ENCODE results near the gene TBCA.

The TBCA gene

GRCh38 chr5:77649776-77650175 is 126.4 kb downstream of the TBCA start:
- H3K9ac ChIP-seq: no peak overlapping the region
- no peaks in the 10 kb centered on the region for H3K36me3 ChIP-seq
- peaks cover 0 to 5% (median 2%) of the 10 kb centered on the region in 10 experiments; a peak in 4 of 20 replicates for H3K4me1 ChIP-seq
- H3K4me3 ChIP-seq: no peak overlapping the region
- no peak overlapping the region for H3K4me2 ChIP-seq
- H3K27me3 ChIP-seq: peaks cover 28 to 45% (median 37%) of the 10 kb centered on the region in 11 experiments
- H4K20me1 ChIP-seq: peaks cover 0 to 7% (median under 1%) of the 10 kb centered on the region in 11 experiments; a peak in 6 of 22 replicates
- no peak overlapping the region for H3K27ac ChIP-seq
- TF ChIP-seq Cebpa-rat (IDR thresholded peaks at IDR 0.05): no peak
- peaks cover 0 to 8% (median 0%) of the 10 kb centered on the region in 11 experiments; a peak in 1 of 22 replicates for H3K9me3 ChIP-seq (replicated peaks in 1 of 11)

DNA sequence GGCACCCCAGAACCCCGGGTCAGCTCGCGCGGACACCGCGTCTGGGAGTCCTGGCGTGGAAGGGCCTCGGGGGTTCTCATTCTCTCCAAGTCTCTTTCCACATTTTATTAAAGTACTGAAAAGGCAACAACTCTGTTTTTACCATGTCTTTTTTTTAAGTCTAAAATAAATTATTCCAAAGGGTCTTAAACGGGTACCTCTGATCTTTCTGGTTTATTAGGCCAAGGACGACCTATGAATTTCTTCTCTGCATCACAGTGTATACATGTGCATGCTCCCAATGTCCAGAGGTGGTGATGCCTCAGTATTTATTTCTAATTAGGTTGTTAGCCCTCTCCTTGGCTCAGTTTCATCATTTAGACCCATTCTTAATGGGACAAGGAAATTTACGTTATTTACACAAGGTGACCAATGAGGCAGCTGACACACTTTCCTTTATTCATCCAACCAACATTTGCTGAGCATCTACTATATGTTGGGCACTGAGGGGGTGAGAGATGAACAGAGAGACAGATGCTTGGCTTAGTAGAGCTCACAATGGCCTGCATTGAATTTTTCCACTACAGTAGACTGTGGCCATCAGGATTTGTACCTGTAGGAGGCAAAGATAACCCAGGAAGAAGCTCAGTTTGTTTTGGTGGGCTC is 130.0 kb downstream of the TBCA start:
- H3K4me3 ChIP-seq: peak overlapping the region in 8 of 10 experiments; percentile 30 to 59 (median 47); a peak in 8 of 20 replicates
- H3K27ac ChIP-seq: no peak overlapping the region
- H3K4me1 ChIP-seq: peaks cover 0 to 7% (median 5%) of the 10 kb centered on the region in 10 experiments; a peak in 6 of 20 replicates
- peaks cover 0 to 42% (median 25%) of the 10 kb centered on the region in 11 experiments; a peak in 16 of 22 replicates for H4K20me1 ChIP-seq
- H3K4me2 ChIP-seq: peak overlapping the region in 3 of 11 experiments; percentile 72 to 89 (median 74); a peak in 5 of 22 replicates
- TF ChIP-seq Cebpa-rat (IDR thresholded peaks at IDR 0.05): no peak
- peaks cover 0 to 20% (median 6%) of the 10 kb centered on the region in 11 experiments; a peak in 10 of 22 replicates for H3K9me3 ChIP-seq (replicated peaks in 1 of 11)
- H3K9ac ChIP-seq: no peak overlapping the region
- no peaks in the 10 kb centered on the region for H3K36me3 ChIP-seq
- H3K27me3 ChIP-seq: peaks cover 65 to 82% (median 74%) of the 10 kb centered on the region in 11 experiments

DNA sequence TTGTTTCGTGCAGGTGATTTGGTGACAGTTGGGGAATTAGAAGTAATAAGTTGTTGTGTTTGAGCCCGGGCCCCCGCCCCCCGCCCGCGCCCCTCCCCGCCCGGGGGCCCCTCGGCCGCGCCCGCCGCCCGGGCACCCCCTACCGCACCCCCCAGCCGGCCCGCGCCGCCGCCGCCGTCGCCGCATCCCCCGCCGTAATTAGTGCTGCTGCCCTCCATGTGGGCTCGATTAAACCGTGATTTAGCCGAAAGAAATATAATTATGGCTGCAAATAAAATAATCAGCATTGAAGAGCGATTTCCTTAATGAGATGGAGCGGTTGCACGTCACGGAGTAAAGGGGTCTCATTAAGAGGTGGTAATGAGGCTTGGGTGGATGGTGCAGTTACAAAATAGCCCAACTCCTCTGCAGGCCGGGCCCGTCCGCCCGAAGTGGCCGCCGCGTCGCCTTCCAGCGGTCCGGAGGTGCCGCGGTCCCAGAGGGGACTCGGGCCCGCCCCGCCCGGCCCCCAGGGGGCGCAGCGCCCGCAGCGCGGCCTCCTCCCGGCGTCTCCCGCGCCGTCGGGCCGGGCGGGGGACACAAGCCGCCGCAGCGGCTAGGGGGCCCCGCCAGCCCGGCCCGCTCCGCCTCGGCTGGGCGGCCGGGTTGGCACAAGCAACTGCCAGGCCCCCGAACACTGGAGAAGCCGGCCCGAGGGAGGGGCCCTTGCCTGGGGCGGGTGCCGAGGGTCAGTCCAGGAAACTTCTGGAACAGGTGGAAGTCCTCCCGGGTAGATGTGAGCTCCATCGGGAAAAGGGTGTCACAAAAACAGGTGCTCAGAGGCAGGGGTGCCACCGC is 130.8 kb downstream of the TBCA start:
- Histone ChIP-seq H3K9ac (no peak overlapping the region), H4K20me1 (peaks cover 0 to 50% (median 33%) of the 10 kb centered on the region in 11 experiments; a peak in 17 of 22 replicates), H3K4me1 (peaks cover 0 to 11% (median 5%) of the 10 kb centered on the region in 10 experiments; a peak in 6 of 20 replicates), H3K27ac (no peak overlapping the region), H3K4me2 (peak overlapping the region; percentile 59 to 92 (median 69)), H3K27me3 (peaks cover 72 to 88% (median 81%) of the 10 kb centered on the region in 11 experiments), H3K36me3 (no peaks in the 10 kb centered on the region), H3K4me3 (peak overlapping the region; percentile 30 to 59 (median 47); a peak in 19 of 20 replicates), H3K9me3 (replicated peaks in 1 of 11) (peaks cover 0 to 28% (median 12%) of the 10 kb centered on the region in 11 experiments; a peak in 14 of 22 replicates)
- no peak for TF ChIP-seq Cebpa-rat (IDR thresholded peaks at IDR 0.05)

DNA sequence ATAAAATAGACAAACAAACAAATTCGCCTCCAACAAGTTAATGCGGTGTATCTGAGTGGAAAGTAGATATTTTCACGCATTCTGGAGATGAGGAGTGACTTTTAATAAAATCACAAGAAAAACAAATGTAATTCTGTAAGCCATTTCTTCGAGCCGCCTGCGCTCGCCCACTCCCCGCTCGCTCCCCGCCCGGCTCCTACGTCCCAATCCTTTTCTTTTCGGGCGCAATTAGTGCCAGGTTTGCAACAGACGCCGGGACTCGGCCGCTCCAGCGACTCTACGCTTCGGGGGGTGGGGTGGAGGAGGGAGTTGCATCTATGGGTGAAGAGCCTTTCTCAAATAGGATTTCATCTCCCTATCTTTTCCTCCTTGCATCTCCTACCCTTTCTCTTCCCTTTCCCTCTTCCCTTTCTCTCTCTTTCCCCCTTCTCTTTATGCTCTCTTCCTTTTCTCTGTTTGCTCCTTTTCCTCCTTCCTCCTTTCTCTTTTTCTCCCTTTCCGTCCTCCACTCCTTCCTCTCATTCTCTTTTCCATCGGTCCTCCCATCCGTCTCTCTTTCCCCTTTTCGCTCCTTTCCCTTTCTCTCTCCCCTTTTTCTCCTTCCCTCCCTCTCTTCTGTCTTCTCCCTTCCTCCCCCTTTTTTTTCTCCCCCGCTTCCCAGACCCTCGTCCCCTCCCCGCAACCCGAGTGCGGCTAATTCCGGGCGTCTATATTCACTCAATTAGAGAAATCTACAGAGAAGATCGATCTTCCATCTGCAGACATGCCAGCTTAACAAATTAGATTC is 131.6 kb downstream of the TBCA start:
- H3K27ac ChIP-seq: no peak overlapping the region
- H3K4me2 ChIP-seq: peak overlapping the region in 3 of 11 experiments; percentile 33 to 92 (median 89); a peak in 5 of 22 replicates
- peaks cover 0 to 31% (median 12%) of the 10 kb centered on the region in 11 experiments; a peak in 14 of 22 replicates for H3K9me3 ChIP-seq (replicated peaks in 1 of 11)
- H4K20me1 ChIP-seq: peaks cover 0 to 55% (median 41%) of the 10 kb centered on the region in 11 experiments; a peak in 17 of 22 replicates
- no peaks in the 10 kb centered on the region for H3K36me3 ChIP-seq
- peak overlapping the region in 3 of 10 experiments; percentile 8 to 51 (median 28); a peak in 4 of 20 replicates for H3K4me3 ChIP-seq
- TF ChIP-seq Cebpa-rat (IDR thresholded peaks at IDR 0.05): no peak
- H3K27me3 ChIP-seq: peaks cover 80 to 93% (median 90%) of the 10 kb centered on the region in 11 experiments
- no peak overlapping the region for H3K9ac ChIP-seq
- peaks cover 0 to 15% (median 5%) of the 10 kb centered on the region in 10 experiments; a peak in 6 of 20 replicates for H3K4me1 ChIP-seq

DNA sequence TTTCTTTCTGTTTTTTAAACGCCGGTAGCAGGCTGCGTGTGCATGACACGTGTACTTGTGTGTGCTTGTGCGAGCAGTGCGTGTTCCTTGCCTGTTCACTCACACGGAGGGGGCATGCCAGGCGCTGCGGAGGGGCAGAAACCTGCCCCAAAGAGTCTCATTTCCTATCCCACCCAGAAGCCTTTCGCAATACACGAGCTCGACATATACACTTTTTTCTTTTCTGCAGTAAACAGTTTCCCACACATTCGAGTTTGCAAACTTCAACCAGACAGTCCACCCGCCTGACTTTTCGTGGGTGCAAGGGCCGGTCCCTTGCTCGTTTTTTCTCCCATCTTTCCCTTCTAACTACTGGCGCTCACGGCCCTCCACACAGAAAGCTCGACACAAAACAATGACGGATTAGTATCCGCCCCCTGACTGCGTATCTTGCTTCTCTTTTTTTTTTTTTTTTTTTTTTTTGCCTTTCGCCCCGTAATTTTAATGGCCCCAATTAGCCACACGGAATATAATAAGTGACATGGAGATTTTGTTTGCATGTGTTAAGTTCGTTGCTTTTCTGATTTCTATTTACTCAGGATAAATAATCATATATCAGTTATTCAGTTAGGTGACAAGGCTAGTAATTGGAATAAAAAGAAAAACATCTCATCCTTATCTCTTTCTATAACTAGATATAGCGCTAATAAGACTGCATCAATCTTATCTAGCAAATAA is 132.3 kb downstream of the TBCA start:
- Histone ChIP-seq H3K4me2 (no peak overlapping the region; a peak in 1 of 22 replicates), H3K9me3 (replicated peaks in 1 of 11) (peaks cover 4 to 37% (median 18%) of the 10 kb centered on the region in 11 experiments), H3K27ac (no peak overlapping the region), H3K36me3 (no peaks in the 10 kb centered on the region), H3K27me3 (peaks cover 88 to 100% (median 97%) of the 10 kb centered on the region in 11 experiments), H3K4me3 (no peak overlapping the region), H3K4me1 (peaks cover 0 to 15% (median 5%) of the 10 kb centered on the region in 10 experiments; a peak in 6 of 20 replicates), H4K20me1 (peaks cover 0 to 61% (median 46%) of the 10 kb centered on the region in 11 experiments; a peak in 17 of 22 replicates), H3K9ac (no peak overlapping the region)
- TF ChIP-seq Cebpa-rat (IDR thresholded peaks at IDR 0.05): peak in 3 of 11 experiments; percentile 38 to 79 (median 58); a peak in 4 of 22 replicates

DNA sequence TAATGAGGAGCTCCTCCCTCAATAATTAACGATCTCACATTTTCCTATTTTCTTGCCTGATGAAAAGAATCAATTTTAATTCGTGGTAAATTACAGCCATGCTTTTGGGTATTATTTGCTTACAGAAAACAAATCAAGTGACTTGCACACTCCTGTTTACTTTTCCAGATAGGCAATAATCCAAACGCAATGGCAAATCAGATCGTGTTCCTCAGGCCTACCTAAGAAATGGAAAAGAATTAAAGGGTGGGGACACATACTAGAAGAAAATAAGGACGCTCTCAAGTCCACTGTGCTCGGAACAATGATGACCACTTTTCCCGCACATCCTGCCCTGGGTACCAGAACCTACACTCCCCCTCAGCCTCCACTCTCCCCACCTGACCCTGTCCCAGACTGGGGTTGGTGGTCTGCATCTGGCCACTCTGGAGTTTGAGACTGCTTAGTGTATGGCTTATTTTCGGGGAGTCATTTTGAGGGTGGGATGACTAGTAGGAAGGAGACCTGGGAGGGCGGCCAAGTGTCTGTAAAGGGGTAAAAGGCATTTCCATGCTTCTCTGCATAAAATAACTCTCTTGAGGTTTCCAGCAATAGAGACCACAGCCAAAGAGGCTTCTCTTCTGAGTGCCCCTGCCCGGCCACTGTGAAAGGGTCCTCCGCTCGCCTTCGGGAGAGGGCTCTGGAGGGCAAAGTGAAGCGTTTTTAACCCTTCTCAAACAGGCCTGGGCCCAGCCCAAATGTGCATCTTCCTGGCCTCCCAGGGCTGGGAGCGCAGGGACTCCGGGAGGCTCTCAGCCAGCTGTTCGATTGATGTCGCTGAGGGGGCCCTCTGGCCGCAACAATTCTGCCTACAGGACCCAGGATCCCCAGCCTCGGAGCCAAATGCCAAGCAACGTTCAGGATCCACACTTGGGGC is 133.1 kb downstream of the TBCA start:
- Histone ChIP-seq H4K20me1 (peaks cover 0 to 63% (median 50%) of the 10 kb centered on the region in 11 experiments; a peak in 17 of 22 replicates), H3K27me3 (peaks cover 96 to 100% (median 100%) of the 10 kb centered on the region in 11 experiments), H3K4me3 (no peak overlapping the region)

More for the DNA sequence above, 133.1 kb downstream of the TBCA start:
- H3K36me3 ChIP-seq: no peaks in the 10 kb centered on the region
- no peak for TF ChIP-seq Cebpa-rat (IDR thresholded peaks at IDR 0.05)
- H3K4me2 ChIP-seq: no peak overlapping the region; a peak in 1 of 22 replicates
- H3K27ac ChIP-seq: no peak overlapping the region
- H3K9me3 ChIP-seq (replicated peaks in 1 of 11): peaks cover 13 to 45% (median 26%) of the 10 kb centered on the region in 11 experiments
- peaks cover 0 to 15% (median 5%) of the 10 kb centered on the region in 10 experiments; a peak in 6 of 20 replicates for H3K4me1 ChIP-seq
- no peak overlapping the region for H3K9ac ChIP-seq

Measured in BLaER1 treated with 17β-estradiol and CSF1 and Interleukin-3, amounts not matched to agents 10 nM and 100 nM (cell line).